ENCODE data around the gene CCDC30. TPM values are rescaled to one million over a fixed set of nuclear protein-coding genes. Genes with fewer than 3 reads are reported as not detected.
A peak's percentile ranks its signal among the peaks of the same experiment; 100 is the strongest.
"Not testable (repeated sequence)": the region's sequence is repeated elsewhere in the genome, so short reads cannot be mapped to it uniquely, and the experiment has no call there.

Gene CCDC30
- total and polyA plus RNA-seq, 3 experiments from 2014 or later = 0.58 to 1.9 (median 1.5) TPM

GRCh38 chr1:42456010-42456753 lies 6.9 kb upstream of the CCDC30 start, which contains the start of the genes PPCS and ZMYND12:
PPCS (plus strand) TSS chr1:42456543; CDS start chr1:42456566, 23 bp downstream.
ZMYND12 (minus strand) TSS chr1:42456022; CDS start chr1:42455997, 25 bp downstream.
- no peaks in the 10 kb centered on the region for H3K9me3 Mint-ChIP-seq
- peak; percentile 88 to 95 (median 92) for DNase-seq
- Histone ChIP-seq H3K4me3 (ENCODE audit: low read length) (peak within 1 kb of the TSS; percentile 95), H3K4me1 (ENCODE audit: insufficient read depth, low read length) (peaks cover 27% of the 10 kb centered on the region), H3K9me3 (ENCODE audit: low read length) (no peaks in the 10 kb centered on the region), H3K27me3 (ENCODE audit: insufficient read depth, low read length, poor library complexity, severe bottlenecking) (no peaks in the 10 kb centered on the region), H3K27ac (ENCODE audit: low read depth, low read length) (peak within 1 kb of the TSS; percentile 99), H3K36me3 (ENCODE audit: insufficient read depth, low read length) (peaks cover 25% of the 10 kb centered on the region)
- peak within 1 kb of the TSS; percentile 85 to 99 (median 92) for H3K4me3 Mint-ChIP-seq
- ChIA-PET CTCF (interaction anchor here (1.6 kb wide), 1 partner anchor 497 kb away, joined by 3 read pairs; no protein-coding TSS in a partner anchor), POLR2A (interaction anchor here (0.8 kb wide), 1 partner anchor 536 kb away, joined by 3 read pairs; no protein-coding TSS in a partner anchor)
- peaks cover 0 to 4% of the 10 kb centered on the region in 2 donors for H3K27me3 Mint-ChIP-seq
- peaks cover 37 to 51% (median 42%) of the 10 kb centered on the region in 3 donors for H3K4me1 Mint-ChIP-seq
- H3K27ac Mint-ChIP-seq = peak within 1 kb of the TSS; percentile 97 to 100 (median 98)
- peaks cover 0 to 52% (median 9%) of the 10 kb centered on the region in 3 donors for H3K36me3 Mint-ChIP-seq

- H3K4me3 ChIP-seq (ENCODE audit: low read length) = peak overlapping the region; percentile 95
- peaks cover 25% of the 10 kb centered on the region for H3K36me3 ChIP-seq (ENCODE audit: insufficient read depth, low read length)
- H3K27me3 ChIP-seq (ENCODE audit: insufficient read depth, low read length, poor library complexity, severe bottlenecking) = no peaks in the 10 kb centered on the region
- H3K27ac Mint-ChIP-seq = peak overlapping the region; percentile 97 to 100 (median 98)
- H3K4me1 Mint-ChIP-seq = peaks cover 38 to 51% (median 43%) of the 10 kb centered on the region in 3 donors
- no peaks in the 10 kb centered on the region for H3K9me3 Mint-ChIP-seq
- peaks cover 0 to 4% of the 10 kb centered on the region in 2 donors for H3K27me3 Mint-ChIP-seq
- H3K36me3 Mint-ChIP-seq = peaks cover 0 to 55% (median 9%) of the 10 kb centered on the region in 3 donors
- H3K4me3 Mint-ChIP-seq = peak overlapping the region; percentile 85 to 99 (median 92)
- peaks cover 27% of the 10 kb centered on the region for H3K4me1 ChIP-seq (ENCODE audit: insufficient read depth, low read length)
- CTCF ChIA-PET = interaction anchor here (1.6 kb wide), 1 partner anchor 497 kb away, joined by 3 read pairs; no protein-coding TSS in a partner anchor
- POLR2A ChIA-PET = interaction anchor here (0.6 to 0.8 kb wide), 4 partner anchors 202 to 1094 kb away, joined by 3 read pairs; partner anchors contain the start of genes PPIH and YBX1
- H3K9me3 ChIP-seq (ENCODE audit: low read length) = no peaks in the 10 kb centered on the region
- H3K27ac ChIP-seq (ENCODE audit: low read depth, low read length) = peak overlapping the region; percentile 99
- peak in 3 of 5 donors; percentile 44 to 78 (median 52) for DNase-seq
These were observed 6.4 kb upstream of the CCDC30 start for GRCh38 chr1:42456754-42457089.

- no peaks in the 10 kb centered on the region for H3K9me3 Mint-ChIP-seq
- H3K27me3 Mint-ChIP-seq = no peaks in the 10 kb centered on the region
- H3K27ac ChIP-seq (ENCODE audit: low read depth, low read length) = no peak overlapping the region
- peak overlapping the region; percentile 51 to 99 (median 84) for H3K27ac Mint-ChIP-seq
- peaks cover 25% of the 10 kb centered on the region for H3K36me3 ChIP-seq (ENCODE audit: insufficient read depth, low read length)
- no peak for DNase-seq
- no peaks in the 10 kb centered on the region for H3K27me3 ChIP-seq (ENCODE audit: insufficient read depth, low read length, poor library complexity, severe bottlenecking)
- no peak overlapping the region for H3K4me3 ChIP-seq (ENCODE audit: low read length)
- peak overlapping the region in 1 of 7 donors; percentile 18 for H3K4me3 Mint-ChIP-seq
- no peaks in the 10 kb centered on the region for H3K9me3 ChIP-seq (ENCODE audit: low read length)
- POLR2A ChIA-PET = no interaction called here
- CTCF ChIA-PET = no interaction called here
- peaks cover 57 to 64% (median 60%) of the 10 kb centered on the region in 3 donors for H3K4me1 Mint-ChIP-seq
- peaks cover 35% of the 10 kb centered on the region for H3K4me1 ChIP-seq (ENCODE audit: insufficient read depth, low read length)
- H3K36me3 Mint-ChIP-seq = peaks cover 0 to 58% (median 9%) of the 10 kb centered on the region in 3 donors
These were observed 1.9 kb upstream of the CCDC30 start for GRCh38 chr1:42461196-42461595.

GRCh38 chr1:42463921-42464320 lies 835 bp downstream of the CCDC30 start:
- Mint-ChIP-seq H3K27ac (peak overlapping the region; percentile 64 to 99 (median 95)), H3K4me1 (peaks cover 38 to 40% (median 39%) of the 10 kb centered on the region in 3 donors), H3K9me3 (no peaks in the 10 kb centered on the region), H3K36me3 (peaks cover 3 to 33% (median 7%) of the 10 kb centered on the region in 3 donors), H3K4me3 (peak overlapping the region; percentile 81 to 92 (median 87)), H3K27me3 (peaks cover 0 to 3% of the 10 kb centered on the region in 2 donors)
- Histone ChIP-seq H3K4me3 (ENCODE audit: low read length) (no peak overlapping the region), H3K27ac (ENCODE audit: low read depth, low read length) (no peak overlapping the region), H3K4me1 (ENCODE audit: insufficient read depth, low read length) (peaks cover 14% of the 10 kb centered on the region), H3K9me3 (ENCODE audit: low read length) (no peaks in the 10 kb centered on the region), H3K27me3 (ENCODE audit: insufficient read depth, low read length, poor library complexity, severe bottlenecking) (no peaks in the 10 kb centered on the region), H3K36me3 (ENCODE audit: insufficient read depth, low read length) (peaks cover 15% of the 10 kb centered on the region)
- ChIA-PET POLR2A (no interaction called here), CTCF (no interaction called here)
- DNase-seq = no peak

- ChIA-PET CTCF (no interaction called here), POLR2A (no interaction called here)
- Histone ChIP-seq H3K27ac (ENCODE audit: low read depth, low read length) (no peak overlapping the region), H3K36me3 (ENCODE audit: insufficient read depth, low read length) (no peaks in the 10 kb centered on the region), H3K4me1 (ENCODE audit: insufficient read depth, low read length) (peaks cover 14% of the 10 kb centered on the region), H3K27me3 (ENCODE audit: insufficient read depth, low read length, poor library complexity, severe bottlenecking) (no peaks in the 10 kb centered on the region), H3K9me3 (ENCODE audit: low read length) (no peaks in the 10 kb centered on the region), H3K4me3 (ENCODE audit: low read length) (no peak overlapping the region)
- H3K27me3 Mint-ChIP-seq = peaks cover 0 to 3% of the 10 kb centered on the region in 2 donors
- peaks cover 8 to 13% (median 9%) of the 10 kb centered on the region in 3 donors for H3K36me3 Mint-ChIP-seq
- no peak overlapping the region for H3K27ac Mint-ChIP-seq
- no peak overlapping the region for H3K4me3 Mint-ChIP-seq
- H3K4me1 Mint-ChIP-seq = peaks cover 22 to 23% (median 23%) of the 10 kb centered on the region in 3 donors
- no peak for DNase-seq
- H3K9me3 Mint-ChIP-seq = no peaks in the 10 kb centered on the region
These were observed 2.9 kb downstream of the CCDC30 start for GRCh38 chr1:42466030-42466429.

GRCh38 chr1:42469727-42470126 lies 6.6 kb downstream of the CCDC30 start:
- Mint-ChIP-seq H3K36me3 (peaks cover 1 to 10% (median 9%) of the 10 kb centered on the region in 3 donors), H3K27ac (no peak overlapping the region), H3K4me3 (no peak overlapping the region), H3K27me3 (peaks cover 0 to 3% of the 10 kb centered on the region in 2 donors), H3K4me1 (no peaks in the 10 kb centered on the region), H3K9me3 (no peaks in the 10 kb centered on the region)
- Histone ChIP-seq H3K9me3 (ENCODE audit: low read length) (no peaks in the 10 kb centered on the region), H3K4me3 (ENCODE audit: low read length) (no peak overlapping the region), H3K36me3 (ENCODE audit: insufficient read depth, low read length) (no peaks in the 10 kb centered on the region), H3K4me1 (ENCODE audit: insufficient read depth, low read length) (no peaks in the 10 kb centered on the region), H3K27me3 (ENCODE audit: insufficient read depth, low read length, poor library complexity, severe bottlenecking) (no peaks in the 10 kb centered on the region), H3K27ac (ENCODE audit: low read depth, low read length) (no peak overlapping the region)
- POLR2A ChIA-PET = no interaction called here
- no peak for DNase-seq
- CTCF ChIA-PET = no interaction called here

DNA sequence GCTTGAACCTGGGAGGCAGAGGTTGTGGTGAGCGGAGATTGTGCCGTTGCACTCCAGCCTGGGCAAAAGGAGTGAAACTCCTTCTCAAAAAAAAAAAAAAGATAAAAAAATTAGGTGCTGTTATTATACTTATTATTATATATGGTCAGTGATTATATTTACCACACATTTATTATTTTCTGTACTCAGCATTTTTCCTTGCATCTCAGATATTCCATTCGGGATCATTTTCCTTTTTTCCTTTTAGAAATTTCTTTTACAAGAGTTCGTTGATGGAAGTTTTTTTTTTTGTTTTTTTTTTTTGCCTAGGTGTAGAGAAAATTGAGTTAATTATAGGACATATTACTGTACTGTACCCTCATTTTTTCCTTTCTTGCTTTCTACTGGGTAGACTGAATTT lies 13.5 kb downstream of the CCDC30 start:
- Histone ChIP-seq H3K36me3 (ENCODE audit: insufficient read depth, low read length) (no peaks in the 10 kb centered on the region), H3K9me3 (ENCODE audit: low read length) (no peaks in the 10 kb centered on the region), H3K27ac (ENCODE audit: low read depth, low read length) (no peak overlapping the region), H3K27me3 (ENCODE audit: insufficient read depth, low read length, poor library complexity, severe bottlenecking) (no peaks in the 10 kb centered on the region), H3K4me1 (ENCODE audit: insufficient read depth, low read length) (no peaks in the 10 kb centered on the region), H3K4me3 (ENCODE audit: low read length) (no peak overlapping the region)
- DNase-seq = no peak
- ChIA-PET POLR2A (no interaction called here), CTCF (no interaction called here)
- H3K4me3 Mint-ChIP-seq = no peak overlapping the region
- no peak overlapping the region for H3K27ac Mint-ChIP-seq
- H3K27me3 Mint-ChIP-seq = peaks cover 0 to 1% of the 10 kb centered on the region in 2 donors
- H3K36me3 Mint-ChIP-seq = peaks cover 0 to 8% (median 3%) of the 10 kb centered on the region in 3 donors
- no peaks in the 10 kb centered on the region for H3K4me1 Mint-ChIP-seq
- H3K9me3 Mint-ChIP-seq = no peaks in the 10 kb centered on the region

DNA sequence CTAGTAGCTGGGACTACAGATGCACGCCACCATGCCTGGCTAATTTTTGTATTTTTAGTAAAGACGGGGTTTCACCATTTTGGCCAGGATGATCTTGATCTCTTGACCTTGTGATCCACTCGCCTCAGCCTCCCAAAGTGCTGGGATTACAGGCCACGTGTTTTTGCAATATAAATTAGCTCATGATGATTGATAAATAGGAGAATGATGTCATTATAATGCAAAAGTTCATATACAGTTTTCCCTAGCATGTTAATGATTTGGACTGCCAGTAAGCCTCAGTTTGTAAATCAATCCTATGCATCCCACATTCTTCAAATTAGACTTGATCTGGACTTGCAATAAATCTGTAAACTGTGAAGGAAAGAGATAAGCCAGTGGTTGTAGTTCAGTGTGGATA lies 14.3 kb downstream of the CCDC30 start:
- H3K27me3 ChIP-seq (ENCODE audit: insufficient read depth, low read length, poor library complexity, severe bottlenecking); H3K9me3 ChIP-seq (ENCODE audit: low read length); H3K36me3 Mint-ChIP-seq; H3K27me3 Mint-ChIP-seq; H3K4me3 Mint-ChIP-seq; H3K4me1 Mint-ChIP-seq; CTCF ChIA-PET; H3K27ac ChIP-seq (ENCODE audit: low read depth, low read length); H3K4me1 ChIP-seq (ENCODE audit: insufficient read depth, low read length); H3K4me3 ChIP-seq (ENCODE audit: low read length); H3K9me3 Mint-ChIP-seq; POLR2A ChIA-PET; H3K36me3 ChIP-seq (ENCODE audit: insufficient read depth, low read length); DNase-seq; H3K27ac Mint-ChIP-seq: not testable (repeated sequence)

All from CD8-positive, alpha-beta memory T cell (primary cell).